HepG2 (cell line): ENCODE results near the gene COMMD3.

Experiments used
- ATRX ChIP-seq: sonication (generic); formaldehyde crosslinking; IDR thresholded peaks from 2 replicates; pipeline ENCODE4 v1.4.0; 2020; ENCODE audit warnings: missing genetic modification reagents, borderline replicate concordance
- BHLHE40 ChIP-seq: IDR thresholded peaks from 2 replicates; pipeline ENCODE4 v1.6.1; 2011; ENCODE audit warnings: low read length, improper control_type of control experiment
- CBX5 ChIP-seq: sonication (generic); formaldehyde crosslinking; IDR thresholded peaks from 2 replicates; pipeline ENCODE4 v1.4.0; 2020; ENCODE audit warnings: missing genetic modification reagents, borderline replicate concordance
- CTCF ChIP-seq: sonication (generic); formaldehyde crosslinking; IDR thresholded peaks from 2 replicates; pipeline ENCODE4 v1.5.0; 2020; ENCODE audit warnings: mild to moderate bottlenecking, missing genetic modification reagents, moderate library complexity
- KDM4B ChIP-seq: sonication (generic); formaldehyde crosslinking; IDR thresholded peaks from 2 replicates; pipeline ENCODE4 v1.4.0; 2020; ENCODE audit warnings: missing genetic modification reagents
- POLR2A ChIP-seq, 2 experiments: IDR thresholded peaks; 2 replicates each; pipeline ENCODE4 v1.6.1; 2011; ENCODE audit warnings: low read depth in 2 of 2, low read length in 2 of 2, mild to moderate bottlenecking in 1 of 2, moderate library complexity in 1 of 2; ENCODE audit not compliant: insufficient read depth in 1 of 2
- TBP ChIP-seq: sonication (generic); formaldehyde crosslinking; IDR thresholded peaks from 2 replicates; pipeline ENCODE4 v1.5.0; 2020; ENCODE audit warnings: missing genetic modification reagents
- TCF7L2 ChIP-seq: IDR thresholded peaks from 2 replicates; pipeline ENCODE4 v1.6.1; 2011; ENCODE audit warnings: mild to moderate bottlenecking, low read depth, low read length, moderate library complexity
- ZFP37 ChIP-seq: sonication (generic); formaldehyde crosslinking; IDR thresholded peaks from 2 replicates; pipeline ENCODE4 v1.4.0; 2020; ENCODE audit warnings: missing genetic modification reagents, borderline replicate concordance

GRCh38 chr10:22335173-22335933 is 19.2 kb downstream of the COMMD3 start:
- TF ChIP-seq ZFP37 (CRISPR knock-in tag) (no peak), TCF7L2 (no peak), BHLHE40 (no peak), CBX5 (no peak), KDM4B (CRISPR knock-in tag) (no peak), TBP (CRISPR knock-in tag) (no peak), CTCF (CRISPR knock-in tag) (no peak), ATRX (CRISPR knock-in tag) (no peak), POLR2A (IDR thresholded peaks at IDR 0.05; ENCODE audit: insufficient read depth in 1 of 2, low read depth in 2 of 2, low read length in 2 of 2) (no peak)
